HG03469 (cell line): ENCODE data around the gene MGAT5.
"Not testable (repeated sequence)": the region's sequence is repeated elsewhere in the genome, so short reads cannot be mapped to it uniquely, and the experiment has no call there.

Experiments
- ATAC-seq: cut with Tn5 transposase; IDR thresholded peaks from one replicate; pipeline ENCODE4 v1.9.1; 2021; ENCODE audit warnings: mild to moderate bottlenecking, moderate library complexity, moderate number of reproducible peaks; ENCODE audit not compliant: unreplicated experiment

The MGAT5 gene

GRCh38 chr2:134275058-134275862 lies 21.4 kb downstream of the MGAT5 start:
- peak; percentile 80 for ATAC-seq

- ATAC-seq: no peak
Observed at GRCh38 chr2:134276381-134277172, 22.7 kb downstream of the MGAT5 start.

GRCh38 chr2:134277223-134277622 lies 23.4 kb downstream of the MGAT5 start:
- no peak for ATAC-seq

- ATAC-seq: no peak
Observed at GRCh38 chr2:134278553-134278952, 24.7 kb downstream of the MGAT5 start.

- no peak for ATAC-seq
Observed at GRCh38 chr2:134279417-134279816, 25.5 kb downstream of the MGAT5 start.

- ATAC-seq: no peak
Observed at GRCh38 chr2:134280231-134280630, 26.4 kb downstream of the MGAT5 start.

GRCh38 chr2:134280726-134281125 lies 26.9 kb downstream of the MGAT5 start:
- ATAC-seq: no peak

- no peak for ATAC-seq
Observed at GRCh38 chr2:134281815-134282419, 28.0 kb downstream of the MGAT5 start.

GRCh38 chr2:134282629-134283400 lies 28.9 kb downstream of the MGAT5 start:
- peak; percentile 79 for ATAC-seq

- no peak for ATAC-seq
Observed at GRCh38 chr2:134283661-134284060, 29.8 kb downstream of the MGAT5 start.

- ATAC-seq: no peak
Observed at GRCh38 chr2:134284119-134284670, 30.3 kb downstream of the MGAT5 start.

- peak; percentile 32 for ATAC-seq
Observed at GRCh38 chr2:134287323-134287722, 33.5 kb downstream of the MGAT5 start.

GRCh38 chr2:134288814-134289213 lies 34.9 kb downstream of the MGAT5 start:
- ATAC-seq: no peak

GRCh38 chr2:134289225-134289624 lies 35.4 kb downstream of the MGAT5 start:
- ATAC-seq: no peak

GRCh38 chr2:134290358-134290757 lies 36.5 kb downstream of the MGAT5 start:
- ATAC-seq: peak; percentile 37

GRCh38 chr2:134292514-134292913 lies 38.6 kb downstream of the MGAT5 start:
- no peak for ATAC-seq

GRCh38 chr2:134293719-134294537 lies 40.1 kb downstream of the MGAT5 start:
- ATAC-seq: no peak

- ATAC-seq: not testable (repeated sequence)
Observed at GRCh38 chr2:134294598-134294997, 40.7 kb downstream of the MGAT5 start.

- no peak for ATAC-seq
Observed at GRCh38 chr2:134295441-134295840, 41.6 kb downstream of the MGAT5 start.

GRCh38 chr2:134296301-134296700 lies 42.4 kb downstream of the MGAT5 start:
- ATAC-seq: no peak
